ENCODE results near the gene TPD52L1. TPM values are rescaled to one million over a fixed set of nuclear protein-coding genes. Genes with fewer than 3 reads are reported as not detected.

The TPD52L1 gene
- total RNA-seq, 1 donor from 2014 or later: not detected

DNA sequence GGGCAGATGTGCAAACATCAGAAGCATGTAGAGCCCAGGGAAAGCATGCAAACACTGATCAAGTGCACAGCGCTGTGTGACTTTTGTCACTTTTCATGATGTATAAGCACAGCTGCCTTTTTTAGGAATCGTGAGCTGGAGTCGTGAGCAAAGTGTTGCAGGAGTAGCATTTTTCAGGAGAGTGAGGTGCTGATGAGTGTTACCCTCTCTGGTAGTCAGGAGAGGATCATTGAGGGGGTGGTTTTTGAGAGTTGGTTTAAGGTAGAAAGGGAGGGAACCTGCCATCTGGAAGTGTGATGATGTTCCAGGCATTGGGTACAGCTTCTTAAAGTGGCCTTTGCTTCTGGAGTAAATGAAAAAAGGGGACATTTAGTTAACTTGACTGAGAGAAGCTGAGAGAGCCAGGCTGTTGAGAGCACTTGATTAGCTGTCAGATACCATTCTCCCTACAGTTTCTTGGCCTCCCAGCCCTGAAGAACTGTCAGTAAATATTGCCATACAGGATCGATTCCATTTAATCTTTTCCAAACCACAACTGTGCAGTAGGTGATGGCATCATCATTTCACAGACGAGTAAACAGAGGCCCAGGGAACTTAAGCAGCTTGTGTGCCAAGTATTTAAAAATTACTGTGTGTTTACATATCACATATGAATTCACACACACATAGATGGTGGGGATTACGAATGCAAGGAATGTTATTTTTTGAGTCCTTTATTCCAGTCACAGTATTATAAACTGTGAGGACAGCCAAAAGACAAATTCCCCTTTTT is 28.9 kb downstream of the TPD52L1 start:
- no peaks in the 10 kb centered on the region for H3K36me3 Mint-ChIP-seq (ENCODE audit: unreplicated experiment)
- no peak overlapping the region for H3K4me3 Mint-ChIP-seq (ENCODE audit: unreplicated experiment)
- DNase-seq: no peak
- TF ChIP-seq, protein P1, sequence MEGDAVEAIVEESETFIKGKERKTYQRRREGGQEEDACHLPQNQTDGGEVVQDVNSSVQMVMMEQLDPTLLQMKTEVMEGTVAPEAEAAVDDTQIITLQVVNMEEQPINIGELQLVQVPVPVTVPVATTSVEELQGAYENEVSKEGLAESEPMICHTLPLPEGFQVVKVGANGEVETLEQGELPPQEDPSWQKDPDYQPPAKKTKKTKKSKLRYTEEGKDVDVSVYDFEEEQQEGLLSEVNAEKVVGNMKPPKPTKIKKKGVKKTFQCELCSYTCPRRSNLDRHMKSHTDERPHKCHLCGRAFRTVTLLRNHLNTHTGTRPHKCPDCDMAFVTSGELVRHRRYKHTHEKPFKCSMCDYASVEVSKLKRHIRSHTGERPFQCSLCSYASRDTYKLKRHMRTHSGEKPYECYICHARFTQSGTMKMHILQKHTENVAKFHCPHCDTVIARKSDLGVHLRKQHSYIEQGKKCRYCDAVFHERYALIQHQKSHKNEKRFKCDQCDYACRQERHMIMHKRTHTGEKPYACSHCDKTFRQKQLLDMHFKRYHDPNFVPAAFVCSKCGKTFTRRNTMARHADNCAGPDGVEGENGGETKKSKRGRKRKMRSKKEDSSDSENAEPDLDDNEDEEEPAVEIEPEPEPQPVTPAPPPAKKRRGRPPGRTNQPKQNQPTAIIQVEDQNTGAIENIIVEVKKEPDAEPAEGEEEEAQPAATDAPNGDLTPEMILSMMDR (IDR thresholded peaks at IDR 0.05; ENCODE audit: partially characterized antibody, unreplicated experiment): no peak
- no peak overlapping the region for H3K27ac Mint-ChIP-seq (ENCODE audit: unreplicated experiment)
- H3K4me1 Mint-ChIP-seq (ENCODE audit: low read depth, unreplicated experiment): no peaks in the 10 kb centered on the region
- no peaks in the 10 kb centered on the region for H3K27me3 Mint-ChIP-seq (ENCODE audit: unreplicated experiment)
- H3K9me3 Mint-ChIP-seq (ENCODE audit: unreplicated experiment): no peaks in the 10 kb centered on the region

DNA sequence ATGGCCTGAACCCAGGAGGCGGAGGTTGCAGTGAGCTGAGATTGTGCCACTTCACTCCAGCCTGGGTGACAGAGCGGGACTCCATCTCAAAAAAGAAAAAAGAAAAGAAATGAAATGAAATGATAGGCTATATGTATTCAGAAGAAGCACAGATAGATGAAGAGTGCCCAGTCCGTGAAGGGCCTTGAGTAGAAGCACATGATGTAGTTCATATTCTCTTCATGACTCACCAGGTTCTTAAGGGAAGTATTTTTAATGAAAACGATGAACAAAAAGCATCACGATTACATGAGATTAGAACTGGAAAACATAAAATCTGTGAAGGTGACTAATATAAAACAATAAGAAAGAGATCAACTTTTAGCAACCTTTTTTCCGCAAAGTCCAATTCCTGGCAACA is 29.8 kb downstream of the TPD52L1 start:
- Mint-ChIP-seq H3K4me1 (ENCODE audit: low read depth, unreplicated experiment) (no peaks in the 10 kb centered on the region), H3K9me3 (ENCODE audit: unreplicated experiment) (no peaks in the 10 kb centered on the region), H3K36me3 (ENCODE audit: unreplicated experiment) (no peaks in the 10 kb centered on the region), H3K27ac (ENCODE audit: unreplicated experiment) (no peak overlapping the region), H3K27me3 (ENCODE audit: unreplicated experiment) (no peaks in the 10 kb centered on the region), H3K4me3 (ENCODE audit: unreplicated experiment) (no peak overlapping the region)
- no peak for DNase-seq
- TF ChIP-seq, protein P1 (IDR thresholded peaks at IDR 0.05; ENCODE audit: partially characterized antibody, unreplicated experiment): no peak

DNA sequence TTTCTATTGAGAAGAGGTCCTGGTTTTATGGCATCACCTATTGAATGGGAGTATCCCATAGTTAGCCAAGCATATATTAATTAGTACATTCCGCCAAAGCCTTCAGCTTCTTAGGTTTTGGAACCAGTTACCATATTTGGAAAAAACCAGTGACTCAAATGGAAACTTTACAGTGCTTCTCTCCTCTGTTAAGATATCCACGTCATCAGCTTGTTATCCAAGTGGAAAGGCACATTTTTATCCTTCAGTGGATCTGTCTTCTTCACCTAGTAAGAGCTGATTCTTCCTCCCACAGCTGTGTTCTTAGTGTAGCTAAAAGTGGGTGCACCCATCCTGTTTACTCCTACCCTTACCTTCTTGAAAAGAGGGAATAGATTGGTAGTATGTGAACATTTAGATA is 34.5 kb downstream of the TPD52L1 start:
- Mint-ChIP-seq H3K27ac (ENCODE audit: unreplicated experiment) (no peak overlapping the region), H3K36me3 (ENCODE audit: unreplicated experiment) (no peaks in the 10 kb centered on the region), H3K9me3 (ENCODE audit: unreplicated experiment) (no peaks in the 10 kb centered on the region), H3K4me1 (ENCODE audit: low read depth, unreplicated experiment) (no peaks in the 10 kb centered on the region), H3K27me3 (ENCODE audit: unreplicated experiment) (no peaks in the 10 kb centered on the region), H3K4me3 (ENCODE audit: unreplicated experiment) (no peak overlapping the region)
- TF ChIP-seq, protein P1 (IDR thresholded peaks at IDR 0.05; ENCODE audit: partially characterized antibody, unreplicated experiment): no peak
- no peak for DNase-seq

DNA sequence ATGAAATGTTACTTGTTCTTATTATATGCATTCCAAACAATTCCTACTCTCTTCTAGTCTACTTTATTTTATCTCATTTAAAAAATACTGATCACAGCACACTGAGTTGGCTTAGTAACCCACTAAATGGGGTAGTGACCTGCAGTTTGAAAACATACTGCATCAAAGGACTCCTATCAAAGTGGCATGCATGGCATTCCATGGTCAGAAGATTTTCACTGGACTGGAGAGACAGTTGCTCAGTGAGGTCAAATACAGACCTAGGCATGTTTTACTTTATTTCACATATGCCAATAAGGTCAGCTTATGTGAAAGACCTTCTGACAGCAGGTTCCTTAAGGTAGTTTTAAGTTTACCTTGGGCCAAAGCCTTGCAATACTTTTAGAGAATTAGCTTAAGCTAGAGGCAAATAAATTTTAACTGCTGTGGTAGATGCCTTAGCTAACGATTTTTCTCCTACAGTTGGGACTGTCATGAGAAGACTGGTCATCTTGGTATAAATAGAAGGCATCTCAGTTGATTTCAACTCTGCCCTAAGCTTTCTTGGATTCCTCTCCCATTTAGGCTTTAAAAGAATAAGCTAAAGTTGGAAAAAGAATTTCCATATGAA is 35.1 kb downstream of the TPD52L1 start:
- no peak for DNase-seq
- no peaks in the 10 kb centered on the region for H3K36me3 Mint-ChIP-seq (ENCODE audit: unreplicated experiment)
- no peaks in the 10 kb centered on the region for H3K9me3 Mint-ChIP-seq (ENCODE audit: unreplicated experiment)
- no peaks in the 10 kb centered on the region for H3K27me3 Mint-ChIP-seq (ENCODE audit: unreplicated experiment)
- H3K27ac Mint-ChIP-seq (ENCODE audit: unreplicated experiment): no peak overlapping the region
- H3K4me3 Mint-ChIP-seq (ENCODE audit: unreplicated experiment): no peak overlapping the region
- TF ChIP-seq, protein P1 (IDR thresholded peaks at IDR 0.05; ENCODE audit: partially characterized antibody, unreplicated experiment): no peak
- no peaks in the 10 kb centered on the region for H3K4me1 Mint-ChIP-seq (ENCODE audit: low read depth, unreplicated experiment)

DNA sequence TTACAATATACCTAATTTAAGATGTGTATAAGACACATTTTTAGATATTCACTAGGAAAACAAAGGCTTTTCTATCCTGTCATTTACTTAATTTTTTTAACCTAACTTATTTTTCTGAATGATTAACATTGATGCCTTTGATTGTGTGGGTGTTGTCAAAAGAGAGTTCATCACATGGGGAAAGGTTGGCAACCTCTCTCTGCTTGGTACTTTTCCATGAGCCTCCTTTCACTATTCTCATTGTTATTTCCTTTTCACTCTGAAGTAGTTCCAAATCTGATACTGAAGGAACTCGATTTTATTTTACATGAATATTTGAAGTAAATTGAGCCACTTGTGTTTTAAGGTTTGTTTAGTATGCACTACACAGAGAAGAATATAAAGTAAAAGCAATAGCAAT is 35.9 kb downstream of the TPD52L1 start:
- H3K4me1 Mint-ChIP-seq (ENCODE audit: low read depth, unreplicated experiment): no peaks in the 10 kb centered on the region
- TF ChIP-seq, protein P1 (IDR thresholded peaks at IDR 0.05; ENCODE audit: partially characterized antibody, unreplicated experiment): no peak
- no peak for DNase-seq
- no peaks in the 10 kb centered on the region for H3K36me3 Mint-ChIP-seq (ENCODE audit: unreplicated experiment)
- no peaks in the 10 kb centered on the region for H3K27me3 Mint-ChIP-seq (ENCODE audit: unreplicated experiment)
- H3K4me3 Mint-ChIP-seq (ENCODE audit: unreplicated experiment): no peak overlapping the region
- H3K27ac Mint-ChIP-seq (ENCODE audit: unreplicated experiment): no peak overlapping the region
- no peaks in the 10 kb centered on the region for H3K9me3 Mint-ChIP-seq (ENCODE audit: unreplicated experiment)
